Thoracic aorta (tissue), 2 donors: ENCODE data around the gene M6PR. TPM values are rescaled to one million over a fixed set of nuclear protein-coding genes. Genes with fewer than 3 reads are reported as not detected.

ENCODE experiments used
- ATAC-seq: fragments of 150-250 bp; one replicate; pipeline ENCODE4 v1.8.0; 2017; ENCODE audit warnings: low read depth; ENCODE audit not compliant: insufficient number of reproducible peaks, low FRiP score
- DNase-seq: peaks from one replicate; pipeline ENCODE4 v3.0.0-alpha.2; 2020; ENCODE audit warnings: low spot score
- H3K27ac ChIP-seq, 2 donors: fragments of 200-600 bp; sonication (generic); 1 replicate in 1 of 2; 2 replicates in 1 of 2; pipeline ENCODE4 v1.5.1; 2016; ENCODE audit warnings: mild to moderate bottlenecking in 2 of 2, moderate library complexity in 2 of 2
- H3K27me3 ChIP-seq: fragments of 200-600 bp; sonication (generic); replicated peaks from 2 replicates; pipeline ENCODE4 v1.6.0; 2016; ENCODE audit warnings: mild to moderate bottlenecking; ENCODE audit not compliant: insufficient read depth
- H3K36me3 ChIP-seq: fragments of 200-600 bp; sonication (generic); one replicate; pipeline ENCODE4 v1.5.1; 2016
- H3K4me1 ChIP-seq, 2 donors: fragments of 200-600 bp; sonication (generic); 1 replicate in 1 of 2; 2 replicates in 1 of 2; pipeline versions ENCODE4 v1.5.1 to v1.6.0; 2016; ENCODE audit warnings: low read depth in 2 of 2, mild to moderate bottlenecking in 1 of 2; ENCODE audit not compliant: control insufficient read depth in 1 of 2
- H3K4me3 ChIP-seq: fragments of 200-600 bp; sonication (generic); 2 replicates; pipeline ENCODE4 v1.5.1; 2016; ENCODE audit warnings: mild to moderate bottlenecking
- H3K9me3 ChIP-seq: fragments of 200-600 bp; sonication (generic); 2 replicates; pipeline ENCODE4 v1.5.1; 2016
- total RNA-seq, 2 donors: library from RNA; depleted of rRNA; stranded (reverse); fragments of >200 nt; gene quantifications; one replicate each; pipeline versions ENCODE4 v1.1.0 to v1.2.3, GENCODE V29; 2016
- TF ChIP-seq, protein P1 (sequence below): fragments of 200-600 bp; sonication (generic); IDR thresholded peaks from one replicate; pipeline ENCODE4 v1.5.1; 2019; ENCODE audit warnings: antibody characterized with exemption

M6PR gene
- 100 to 1,000 TPM; 119 to 148 TPM for total RNA-seq

DNA sequence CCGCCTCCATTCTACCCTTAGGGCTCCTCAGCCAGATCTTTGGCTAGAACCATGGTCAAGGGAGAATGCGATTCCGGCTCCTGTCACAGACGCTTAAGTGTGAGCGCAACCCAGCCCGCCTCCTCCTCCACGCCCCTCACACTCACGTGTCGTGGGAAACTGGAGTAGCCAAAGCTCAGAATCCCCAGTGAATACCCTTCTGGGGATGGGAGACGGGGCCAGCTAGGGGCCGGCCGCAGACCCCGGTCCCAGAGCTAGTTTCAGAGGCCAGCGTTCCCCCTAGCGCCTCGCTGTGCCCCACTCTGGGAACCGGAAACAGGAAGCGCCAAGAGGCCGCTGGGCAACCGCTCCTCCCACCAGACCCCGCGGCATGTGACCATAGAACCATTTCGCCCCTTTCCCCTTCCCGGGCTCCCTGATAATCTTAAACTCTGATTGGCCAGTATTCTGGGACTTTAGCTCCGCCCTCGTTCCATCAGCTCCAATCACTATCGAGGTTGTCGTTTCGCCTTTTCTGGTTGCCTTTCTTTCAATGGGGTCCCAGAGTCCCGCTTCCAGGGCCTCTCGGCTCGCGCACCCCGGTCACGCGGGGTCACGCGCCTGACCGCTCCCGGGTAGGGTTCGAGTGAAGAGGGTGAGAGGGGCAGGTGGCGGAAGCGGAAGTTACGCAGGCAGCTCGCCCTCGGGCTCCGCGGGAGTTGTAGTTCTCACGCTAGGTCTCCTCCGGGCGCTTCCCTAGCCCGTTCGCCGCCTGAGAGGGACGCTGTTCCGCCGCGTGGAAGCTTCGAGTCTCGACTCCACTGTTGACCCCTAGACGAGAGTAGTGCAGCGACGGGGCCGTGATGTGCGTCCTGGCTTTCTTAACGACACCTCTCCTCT is at the start of gene M6PR:
TSS of gene M6PR (minus strand) at position 304 of the 879 bp plus-strand sequence. CDS start 3,241 bp downstream, outside the sequence.
- peaks cover 7% of the 10 kb centered on the region for H3K36me3 ChIP-seq
- peaks cover 11 to 32% of the 10 kb centered on the region in 2 donors for H3K4me1 ChIP-seq
- H3K27me3 ChIP-seq = no peaks in the 10 kb centered on the region
- ATAC-seq (peak; percentile 98), DNase-seq (peak; percentile 80)
- TF ChIP-seq, protein P1, sequence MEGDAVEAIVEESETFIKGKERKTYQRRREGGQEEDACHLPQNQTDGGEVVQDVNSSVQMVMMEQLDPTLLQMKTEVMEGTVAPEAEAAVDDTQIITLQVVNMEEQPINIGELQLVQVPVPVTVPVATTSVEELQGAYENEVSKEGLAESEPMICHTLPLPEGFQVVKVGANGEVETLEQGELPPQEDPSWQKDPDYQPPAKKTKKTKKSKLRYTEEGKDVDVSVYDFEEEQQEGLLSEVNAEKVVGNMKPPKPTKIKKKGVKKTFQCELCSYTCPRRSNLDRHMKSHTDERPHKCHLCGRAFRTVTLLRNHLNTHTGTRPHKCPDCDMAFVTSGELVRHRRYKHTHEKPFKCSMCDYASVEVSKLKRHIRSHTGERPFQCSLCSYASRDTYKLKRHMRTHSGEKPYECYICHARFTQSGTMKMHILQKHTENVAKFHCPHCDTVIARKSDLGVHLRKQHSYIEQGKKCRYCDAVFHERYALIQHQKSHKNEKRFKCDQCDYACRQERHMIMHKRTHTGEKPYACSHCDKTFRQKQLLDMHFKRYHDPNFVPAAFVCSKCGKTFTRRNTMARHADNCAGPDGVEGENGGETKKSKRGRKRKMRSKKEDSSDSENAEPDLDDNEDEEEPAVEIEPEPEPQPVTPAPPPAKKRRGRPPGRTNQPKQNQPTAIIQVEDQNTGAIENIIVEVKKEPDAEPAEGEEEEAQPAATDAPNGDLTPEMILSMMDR = peak; percentile 38
- H3K9me3 ChIP-seq = no peaks in the 10 kb centered on the region
- peak within 1 kb of the TSS; percentile 97 to 99 for H3K27ac ChIP-seq
- H3K4me3 ChIP-seq = peak within 1 kb of the TSS; percentile 82

DNA sequence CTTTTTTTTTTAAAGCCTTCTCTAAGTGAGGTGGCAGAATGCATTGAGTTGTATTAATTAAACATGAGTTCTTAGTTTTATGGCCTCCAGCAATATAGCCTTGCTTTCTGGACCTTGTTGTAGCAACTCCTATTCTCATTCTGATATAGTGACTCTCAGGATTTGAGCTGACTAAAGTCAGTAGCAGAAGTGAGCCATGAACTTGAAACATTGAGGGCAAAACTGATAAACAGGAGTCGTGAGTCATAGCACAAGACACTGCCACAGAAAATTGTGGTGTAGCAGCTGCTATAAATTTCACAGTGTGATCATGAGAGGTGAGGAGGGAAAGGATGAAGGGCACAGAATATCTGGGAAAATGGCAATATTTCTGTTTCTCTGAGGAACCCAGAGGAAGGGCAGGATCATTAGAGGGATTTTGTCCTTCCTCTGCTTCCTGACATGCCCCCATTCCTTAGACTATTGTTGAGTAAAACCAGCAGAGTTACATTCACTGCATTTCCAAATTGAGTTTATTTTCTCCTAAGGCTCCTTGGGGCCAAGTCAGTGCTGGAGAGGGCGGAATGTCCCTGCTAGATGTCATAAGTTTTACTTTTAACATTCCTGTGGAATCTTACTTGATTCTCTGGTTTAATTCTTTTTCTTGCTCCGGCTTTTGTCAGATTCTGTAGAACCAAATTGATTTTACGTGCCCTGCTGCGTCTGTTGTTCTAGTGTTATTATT is 47.4 kb upstream of the M6PR start:
- Histone ChIP-seq H3K36me3 (no peaks in the 10 kb centered on the region), H3K4me3 (no peak overlapping the region), H3K27ac (no peak overlapping the region), H3K4me1 (no peaks in the 10 kb centered on the region), H3K27me3 (no peaks in the 10 kb centered on the region), H3K9me3 (no peaks in the 10 kb centered on the region)
- no peak for ATAC-seq
- DNase-seq = no peak
- TF ChIP-seq, protein P1 = no peak

DNA sequence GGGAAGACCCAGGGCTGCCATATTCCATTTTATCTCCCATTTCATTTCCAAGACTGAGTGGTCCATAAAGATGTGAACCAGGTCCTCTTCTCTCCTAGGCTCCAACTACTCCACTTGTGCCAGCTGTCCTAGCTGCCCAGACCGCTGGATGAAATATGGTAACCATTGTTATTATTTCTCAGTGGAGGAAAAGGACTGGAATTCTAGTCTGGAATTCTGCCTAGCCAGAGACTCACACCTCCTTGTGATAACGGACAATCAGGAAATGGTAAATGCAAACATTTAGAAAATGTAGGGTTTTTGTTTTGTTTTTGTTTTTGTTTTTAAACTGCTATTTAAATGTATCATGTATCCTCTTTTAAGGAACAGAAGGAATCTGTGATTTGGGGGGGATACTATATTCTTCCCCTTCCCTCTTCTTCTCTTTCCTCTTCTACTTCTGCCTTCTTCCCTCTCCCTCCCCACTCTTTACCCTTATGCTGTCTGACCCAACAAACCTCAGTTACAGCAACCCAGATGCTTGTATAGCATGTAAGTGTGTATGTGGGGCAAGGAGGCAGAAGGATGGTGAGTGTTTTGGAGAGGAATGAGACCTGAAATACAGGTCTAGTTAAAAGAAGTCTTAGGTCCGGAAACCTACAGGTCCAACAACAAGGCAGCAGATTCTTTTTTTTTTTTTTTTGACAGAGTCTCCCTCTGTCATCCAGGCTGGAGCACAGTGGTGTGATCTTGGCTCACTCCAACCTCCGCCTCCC is 45.8 kb upstream of the M6PR start:
- no peak overlapping the region for H3K27ac ChIP-seq
- H3K4me3 ChIP-seq = no peak overlapping the region
- H3K27me3 ChIP-seq = no peaks in the 10 kb centered on the region
- H3K9me3 ChIP-seq = no peaks in the 10 kb centered on the region
- no peak for DNase-seq
- TF ChIP-seq, protein P1 = no peak
- H3K4me1 ChIP-seq = no peaks in the 10 kb centered on the region
- H3K36me3 ChIP-seq = no peaks in the 10 kb centered on the region
- ATAC-seq = no peak

DNA sequence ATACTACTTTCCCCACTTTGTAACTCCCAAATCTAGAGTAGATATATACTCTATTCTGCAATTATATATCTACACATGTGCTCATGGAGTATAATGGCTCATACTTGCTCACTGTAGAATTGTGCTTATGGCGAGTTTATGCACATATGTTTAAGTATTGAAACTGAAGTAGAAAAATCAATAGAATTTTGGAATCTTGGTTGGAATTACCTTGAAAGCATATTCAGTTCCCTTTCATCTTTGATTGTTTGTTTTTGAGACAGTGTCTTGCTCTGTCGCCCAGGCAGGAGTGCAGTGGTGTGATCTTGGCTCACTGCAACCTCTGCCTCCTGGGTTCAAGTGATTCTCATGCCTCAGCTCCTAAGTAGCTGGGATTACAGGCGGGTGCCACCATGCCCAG is 44.4 kb upstream of the M6PR start:
- Histone ChIP-seq H3K4me1 (no peaks in the 10 kb centered on the region), H3K27ac (no peak overlapping the region), H3K9me3 (no peaks in the 10 kb centered on the region), H3K4me3 (no peak overlapping the region), H3K27me3 (no peaks in the 10 kb centered on the region), H3K36me3 (no peaks in the 10 kb centered on the region)
- TF ChIP-seq, protein P1 = no peak
- no peak for ATAC-seq
- DNase-seq = no peak
